ENCODE data around the gene HYAL3.

The HYAL3 gene

DNA sequence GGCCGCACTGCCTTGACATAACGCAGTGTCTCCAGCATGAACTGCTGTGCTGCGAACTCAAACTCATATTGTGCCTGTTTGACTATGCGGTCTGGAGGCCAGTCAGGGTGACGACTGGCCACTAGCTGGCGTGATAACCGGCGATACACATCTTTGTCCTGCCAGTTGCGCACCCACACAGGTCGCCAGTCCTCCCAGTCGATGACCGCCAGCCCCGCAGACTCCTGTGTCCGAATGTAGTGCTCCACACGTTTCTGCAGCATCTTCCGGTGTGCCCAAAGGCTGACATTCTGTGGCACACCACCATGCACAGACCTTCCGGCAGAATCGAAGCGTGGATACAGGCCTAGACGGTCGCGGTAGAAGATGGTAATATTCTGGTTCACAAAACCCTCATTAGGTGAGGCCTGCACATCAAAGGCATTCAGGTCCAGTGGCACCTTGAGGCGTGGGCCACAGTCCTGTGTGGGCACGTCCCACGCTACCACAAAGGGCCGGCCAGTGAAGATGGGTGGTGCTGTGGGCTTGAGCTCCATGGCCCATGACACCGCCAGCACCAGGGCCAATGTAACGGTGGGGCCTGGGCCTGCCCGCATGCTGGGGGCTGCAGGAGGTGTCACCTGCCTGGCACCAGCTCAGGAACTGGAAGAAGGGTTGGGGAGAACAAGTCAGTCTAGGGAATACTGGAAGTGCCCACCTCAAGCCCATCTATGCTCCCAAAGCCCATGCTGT is 20.9 kb upstream of the HYAL3 start:
- no peak for DNase-seq (ENCODE audit: low read depth)
- TF ChIP-seq, protein P1, sequence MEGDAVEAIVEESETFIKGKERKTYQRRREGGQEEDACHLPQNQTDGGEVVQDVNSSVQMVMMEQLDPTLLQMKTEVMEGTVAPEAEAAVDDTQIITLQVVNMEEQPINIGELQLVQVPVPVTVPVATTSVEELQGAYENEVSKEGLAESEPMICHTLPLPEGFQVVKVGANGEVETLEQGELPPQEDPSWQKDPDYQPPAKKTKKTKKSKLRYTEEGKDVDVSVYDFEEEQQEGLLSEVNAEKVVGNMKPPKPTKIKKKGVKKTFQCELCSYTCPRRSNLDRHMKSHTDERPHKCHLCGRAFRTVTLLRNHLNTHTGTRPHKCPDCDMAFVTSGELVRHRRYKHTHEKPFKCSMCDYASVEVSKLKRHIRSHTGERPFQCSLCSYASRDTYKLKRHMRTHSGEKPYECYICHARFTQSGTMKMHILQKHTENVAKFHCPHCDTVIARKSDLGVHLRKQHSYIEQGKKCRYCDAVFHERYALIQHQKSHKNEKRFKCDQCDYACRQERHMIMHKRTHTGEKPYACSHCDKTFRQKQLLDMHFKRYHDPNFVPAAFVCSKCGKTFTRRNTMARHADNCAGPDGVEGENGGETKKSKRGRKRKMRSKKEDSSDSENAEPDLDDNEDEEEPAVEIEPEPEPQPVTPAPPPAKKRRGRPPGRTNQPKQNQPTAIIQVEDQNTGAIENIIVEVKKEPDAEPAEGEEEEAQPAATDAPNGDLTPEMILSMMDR (IDR thresholded peaks at IDR 0.05; ENCODE audit: control insufficient read depth, insufficient read depth, low read depth, low read length, missing control alignments): no peak
- peak overlapping the region; percentile 61 for H3K4me3 ChIP-seq (ENCODE audit: control insufficient read depth, low read depth, low read length)

DNA sequence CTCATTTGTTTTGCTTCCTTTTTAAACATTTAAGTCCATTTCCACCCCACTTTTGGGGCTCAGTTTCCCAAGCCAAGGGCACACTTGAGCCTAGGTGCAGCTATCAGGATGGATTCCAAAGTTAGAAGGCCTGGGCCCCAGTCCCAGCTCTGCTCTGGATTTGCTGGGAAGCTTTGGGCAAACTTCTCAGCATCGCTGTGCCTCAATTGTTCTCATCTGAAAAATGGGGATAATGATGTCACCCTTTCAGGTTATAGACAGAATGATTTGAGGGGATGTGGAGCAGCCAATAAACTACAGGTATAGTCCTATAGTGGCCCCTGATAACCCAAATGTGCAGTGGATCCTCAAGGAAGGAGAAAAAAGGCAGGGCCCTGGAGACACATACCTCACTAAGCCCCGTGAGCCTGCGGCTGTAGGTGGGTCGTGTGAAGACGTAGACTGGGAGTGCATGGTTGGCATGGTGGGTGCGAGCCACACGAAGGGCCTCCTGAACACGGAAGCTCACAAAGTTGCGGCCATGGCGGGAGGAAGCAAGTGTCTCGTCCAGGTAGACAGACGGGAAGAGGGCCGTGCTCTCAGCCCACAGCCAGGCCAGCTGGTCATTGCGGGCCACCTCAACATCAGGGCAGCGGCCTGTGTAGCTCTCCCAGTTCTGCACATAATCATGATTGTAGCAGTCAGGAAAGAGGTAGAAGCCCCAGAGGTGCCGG is 20.1 kb upstream of the HYAL3 start:
- TF ChIP-seq, protein P1 (IDR thresholded peaks at IDR 0.05; ENCODE audit: control insufficient read depth, insufficient read depth, low read depth, low read length, missing control alignments): no peak
- H3K4me3 ChIP-seq (ENCODE audit: control insufficient read depth, low read depth, low read length): no peak overlapping the region
- DNase-seq (ENCODE audit: low read depth): no peak

DNA sequence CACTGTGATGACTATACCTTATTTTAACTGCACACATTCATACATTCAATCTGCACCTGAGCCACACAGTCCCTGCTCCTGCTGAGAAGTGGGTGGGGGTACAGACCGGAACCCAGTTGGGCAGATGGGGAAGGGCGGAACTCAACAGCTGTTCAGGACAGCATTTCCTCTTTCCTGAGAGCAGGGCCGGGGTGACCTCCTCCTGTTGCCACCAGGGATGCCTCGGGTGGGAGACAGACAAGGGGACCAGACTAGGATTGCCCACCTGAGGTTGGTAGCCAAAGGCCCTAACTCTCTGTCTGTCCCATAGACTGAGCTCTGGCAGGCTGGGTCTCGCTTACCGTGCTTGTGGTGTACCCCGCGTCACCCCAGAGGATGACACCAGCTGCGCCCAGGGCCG is 19.4 kb upstream of the HYAL3 start:
- H3K4me3 ChIP-seq (ENCODE audit: control insufficient read depth, low read depth, low read length): no peak overlapping the region
- no peak for DNase-seq (ENCODE audit: low read depth)
- TF ChIP-seq, protein P1 (IDR thresholded peaks at IDR 0.05; ENCODE audit: control insufficient read depth, insufficient read depth, low read depth, low read length, missing control alignments): no peak

DNA sequence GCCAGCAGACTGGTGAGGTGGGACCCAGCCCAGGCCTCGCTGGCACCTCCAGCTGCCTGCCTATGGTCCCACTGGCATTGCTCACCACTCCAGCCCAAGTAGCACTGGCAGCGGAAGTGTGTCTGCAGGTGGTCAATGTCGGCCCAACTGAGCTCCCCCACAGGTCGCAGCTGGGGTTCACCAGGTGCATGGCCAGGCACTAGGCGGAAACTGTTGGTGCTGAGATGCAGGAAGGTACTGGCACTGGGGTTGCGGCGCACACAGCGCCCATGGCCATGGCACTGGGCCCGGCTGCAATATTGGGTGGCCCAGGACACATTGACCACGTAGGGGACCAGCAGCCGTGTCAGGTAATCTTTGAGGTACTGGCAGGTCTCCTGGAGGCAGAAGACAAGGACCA is 19.0 kb upstream of the HYAL3 start:
- TF ChIP-seq, protein P1 (IDR thresholded peaks at IDR 0.05; ENCODE audit: control insufficient read depth, insufficient read depth, low read depth, low read length, missing control alignments): no peak
- no peak overlapping the region for H3K4me3 ChIP-seq (ENCODE audit: control insufficient read depth, low read depth, low read length)
- DNase-seq (ENCODE audit: low read depth): no peak

- DNase-seq (ENCODE audit: low read depth): no peak
- H3K4me3 ChIP-seq (ENCODE audit: control insufficient read depth, low read depth, low read length): no peak overlapping the region
- TF ChIP-seq, protein P1 (IDR thresholded peaks at IDR 0.05; ENCODE audit: control insufficient read depth, insufficient read depth, low read depth, low read length, missing control alignments): no peak
These were observed 18.1 kb upstream of the HYAL3 start for GRCh38 chr3:50317300-50317699.

- TF ChIP-seq, protein P1 (IDR thresholded peaks at IDR 0.05; ENCODE audit: control insufficient read depth, insufficient read depth, low read depth, low read length, missing control alignments): no peak
- no peak overlapping the region for H3K4me3 ChIP-seq (ENCODE audit: control insufficient read depth, low read depth, low read length)
- DNase-seq (ENCODE audit: low read depth): no peak
These were observed 17.5 kb upstream of the HYAL3 start for GRCh38 chr3:50316657-50317242.

Measured in AG09309 (cell line).